ENCODE measurements around the gene CLDN6.

Gene CLDN6

GRCh38 chr16:3027489-3027795, 9.5 kb upstream of the CLDN6 start:
- DNase-seq = no peak

GRCh38 chr16:3026609-3027488, 8.9 kb upstream of the CLDN6 start:
- DNase-seq = no peak

GRCh38 chr16:3026003-3026378, 8.0 kb upstream of the CLDN6 start:
- no peak for DNase-seq

- DNase-seq = no peak
Observed at GRCh38 chr16:3025032-3026002, 7.3 kb upstream of the CLDN6 start.

GRCh38 chr16:3023669-3024478, 5.9 kb upstream of the CLDN6 start, which contains the start of the genes HCFC1R1 and THOC6:
Gene HCFC1R1 (minus strand): TSS chr16:3023942. CDS start chr16:3023941, 1 bp downstream.
Gene THOC6 (plus strand): TSS chr16:3024035. CDS start chr16:3024327, 292 bp downstream.
- peak; percentile 98 for DNase-seq

GRCh38 chr16:3023415-3023668, 5.4 kb upstream of the CLDN6 start:
- DNase-seq = peak; percentile 90

GRCh38 chr16:3022684-3023414, 4.9 kb upstream of the CLDN6 start:
- DNase-seq = peak; percentile 79

GRCh38 chr16:3022208-3022683, 4.3 kb upstream of the CLDN6 start:
- DNase-seq = peak; percentile 98

GRCh38 chr16:3021449-3022207, 3.6 kb upstream of the CLDN6 start:
- DNase-seq = peak; percentile 98

GRCh38 chr16:3020604-3021448, 2.8 kb upstream of the CLDN6 start:
- DNase-seq = peak; percentile 96

GRCh38 chr16:3020247-3020603, 2.2 kb upstream of the CLDN6 start, which contains the start of gene TNFRSF12A:
Gene TNFRSF12A (plus strand): TSS chr16:3020368. CDS start chr16:3020398, 30 bp downstream.
- DNase-seq = peak; percentile 87

GRCh38 chr16:3019594-3020246, 1.7 kb upstream of the CLDN6 start:
- no peak for DNase-seq

GRCh38 chr16:3017344-3017743, 639 bp downstream of the CLDN6 start:
- no peak for DNase-seq

GRCh38 chr16:3015865-3016521, 2.0 kb downstream of the CLDN6 start:
- DNase-seq = no peak

GRCh38 chr16:3014971-3015370, 3.0 kb downstream of the CLDN6 start:
- DNase-seq = no peak

GRCh38 chr16:3013998-3014690, 3.8 kb downstream of the CLDN6 start:
- no peak for DNase-seq

GRCh38 chr16:3013491-3013951, 4.5 kb downstream of the CLDN6 start:
- no peak for DNase-seq

GRCh38 chr16:3012828-3013420, 5.1 kb downstream of the CLDN6 start, which contains the start of gene CLDN9:
Gene CLDN9 (plus strand): TSS chr16:3012923. CDS start chr16:3013363, 440 bp downstream.
- DNase-seq = no peak

Data from fibroblast of skin of scalp (primary cell).